ENCODE results near the gene GPR137B. TPM values are rescaled to one million over a fixed set of nuclear protein-coding genes. Genes with fewer than 3 reads are reported as not detected.

Gene GPR137B
- total and polyA plus RNA-seq, 2 donors (not counting 1 experiment from before 2014, with no cell fraction given), result 12.9 to 13.6 TPM

DNA sequence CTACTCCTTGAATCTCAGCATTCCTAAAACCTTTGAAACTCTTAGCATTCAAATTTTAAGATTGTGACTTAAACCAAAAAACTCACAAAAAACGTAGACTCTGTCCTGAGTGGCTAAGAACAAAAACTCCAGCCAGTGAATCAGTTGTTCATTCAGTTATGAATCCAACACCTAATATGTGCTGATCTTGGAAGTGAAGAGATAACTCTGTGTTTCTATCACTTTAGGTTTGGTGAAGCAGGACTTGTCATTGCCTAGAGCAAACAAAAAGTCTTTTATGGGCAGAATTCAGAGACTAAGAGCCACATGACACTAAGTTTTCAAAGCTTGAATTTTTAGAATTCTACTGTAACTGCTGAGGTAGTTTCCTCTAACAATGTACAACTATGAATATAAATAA is 10.4 kb upstream of the GPR137B start:
- Histone ChIP-seq H4K20me1 (ENCODE audit: control insufficient read depth, extremely low read depth, insufficient read depth, low read length) (no peaks in the 10 kb centered on the region), H3K9ac (ENCODE audit: insufficient read depth, low read length) (no peak overlapping the region), H3K4me1 (ENCODE audit: control insufficient read depth, extremely low read depth, insufficient read depth, low read length) (no peaks in the 10 kb centered on the region), H3K4me2 (ENCODE audit: extremely low read depth, insufficient read depth, low read length) (no peak overlapping the region), H3K27ac (ENCODE audit: insufficient read depth, low read length) (no peak overlapping the region), H2AFZ (ENCODE audit: low read length) (no peak overlapping the region), H3K79me2 (ENCODE audit: control insufficient read depth, insufficient read depth, low read length) (no peaks in the 10 kb centered on the region), H3K9me3 (ENCODE audit: control insufficient read depth, insufficient read depth, low read depth, low read length) (no peaks in the 10 kb centered on the region), H3K4me3 (replicated peaks in 1 of 4; ENCODE audit: control extremely low read depth in 1 of 4, insufficient read depth in 1 of 4, low read depth in 3 of 4, low read length in 4 of 4) (no peak overlapping the region), H3K27me3 (ENCODE audit: control insufficient read depth, insufficient read depth, low read length) (peaks cover 3% of the 10 kb centered on the region), H3K36me3 (ENCODE audit: control insufficient read depth, insufficient read depth, low read length) (no peaks in the 10 kb centered on the region)
- TF ChIP-seq, protein P1, sequence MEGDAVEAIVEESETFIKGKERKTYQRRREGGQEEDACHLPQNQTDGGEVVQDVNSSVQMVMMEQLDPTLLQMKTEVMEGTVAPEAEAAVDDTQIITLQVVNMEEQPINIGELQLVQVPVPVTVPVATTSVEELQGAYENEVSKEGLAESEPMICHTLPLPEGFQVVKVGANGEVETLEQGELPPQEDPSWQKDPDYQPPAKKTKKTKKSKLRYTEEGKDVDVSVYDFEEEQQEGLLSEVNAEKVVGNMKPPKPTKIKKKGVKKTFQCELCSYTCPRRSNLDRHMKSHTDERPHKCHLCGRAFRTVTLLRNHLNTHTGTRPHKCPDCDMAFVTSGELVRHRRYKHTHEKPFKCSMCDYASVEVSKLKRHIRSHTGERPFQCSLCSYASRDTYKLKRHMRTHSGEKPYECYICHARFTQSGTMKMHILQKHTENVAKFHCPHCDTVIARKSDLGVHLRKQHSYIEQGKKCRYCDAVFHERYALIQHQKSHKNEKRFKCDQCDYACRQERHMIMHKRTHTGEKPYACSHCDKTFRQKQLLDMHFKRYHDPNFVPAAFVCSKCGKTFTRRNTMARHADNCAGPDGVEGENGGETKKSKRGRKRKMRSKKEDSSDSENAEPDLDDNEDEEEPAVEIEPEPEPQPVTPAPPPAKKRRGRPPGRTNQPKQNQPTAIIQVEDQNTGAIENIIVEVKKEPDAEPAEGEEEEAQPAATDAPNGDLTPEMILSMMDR (conservative IDR thresholded peaks at IDR 0.05 in 1 of 2, IDR thresholded peaks at IDR 0.05 in 1 of 2; ENCODE audit: low read depth in 1 of 2, low read length in 2 of 2), result no peak
- DNase-seq (ENCODE audit: low read depth in 2 of 2), result no peak

DNA sequence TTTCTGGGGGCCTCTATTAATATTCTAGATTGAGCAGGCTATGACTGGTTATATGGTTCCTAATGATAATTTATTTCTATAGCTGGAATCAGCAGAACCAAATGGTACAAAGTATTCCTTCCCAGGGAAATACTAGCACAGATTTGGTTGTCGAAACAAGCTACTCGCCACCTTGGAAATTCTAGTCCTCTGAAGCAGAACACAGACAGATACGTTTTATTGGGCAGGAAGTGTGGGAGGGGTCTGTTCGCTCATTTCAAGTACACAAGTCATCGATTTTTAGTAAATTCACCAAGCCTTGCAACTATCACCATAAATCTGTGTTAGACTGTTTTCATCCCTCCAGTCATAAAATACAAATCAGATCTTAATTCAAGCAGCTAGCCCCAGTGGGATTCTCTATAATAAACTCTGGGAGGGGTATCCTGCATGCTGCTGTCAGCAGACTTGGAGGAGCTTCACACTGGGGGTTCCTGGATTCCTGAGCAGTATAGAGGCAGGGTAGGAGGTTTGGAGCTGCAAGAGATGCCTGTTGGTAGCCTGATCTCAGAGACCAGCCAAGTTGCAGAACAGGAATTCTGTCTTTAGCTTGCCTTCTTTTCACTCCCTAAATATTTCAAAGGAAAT is 9.8 kb upstream of the GPR137B start:
- no peaks in the 10 kb centered on the region for H4K20me1 ChIP-seq (ENCODE audit: control insufficient read depth, extremely low read depth, insufficient read depth, low read length)
- no peaks in the 10 kb centered on the region for H3K79me2 ChIP-seq (ENCODE audit: control insufficient read depth, insufficient read depth, low read length)
- DNase-seq (ENCODE audit: low read depth in 2 of 2), result no peak
- H2AFZ ChIP-seq (ENCODE audit: low read length), result no peak overlapping the region
- H3K27me3 ChIP-seq (ENCODE audit: control insufficient read depth, insufficient read depth, low read length), result peaks cover 3% of the 10 kb centered on the region
- no peak overlapping the region for H3K9ac ChIP-seq (ENCODE audit: insufficient read depth, low read length)
- no peak overlapping the region for H3K27ac ChIP-seq (ENCODE audit: insufficient read depth, low read length)
- no peak overlapping the region for H3K4me3 ChIP-seq (replicated peaks in 1 of 4; ENCODE audit: control extremely low read depth in 1 of 4, insufficient read depth in 1 of 4, low read depth in 3 of 4, low read length in 4 of 4)
- H3K36me3 ChIP-seq (ENCODE audit: control insufficient read depth, insufficient read depth, low read length), result no peaks in the 10 kb centered on the region
- H3K4me2 ChIP-seq (ENCODE audit: extremely low read depth, insufficient read depth, low read length), result no peak overlapping the region
- H3K9me3 ChIP-seq (ENCODE audit: control insufficient read depth, insufficient read depth, low read depth, low read length), result no peaks in the 10 kb centered on the region
- H3K4me1 ChIP-seq (ENCODE audit: control insufficient read depth, extremely low read depth, insufficient read depth, low read length), result no peaks in the 10 kb centered on the region
- no peak for TF ChIP-seq EZH2 (IDR thresholded peaks at IDR 0.05; ENCODE audit: low read length, missing control alignments)
- TF ChIP-seq, protein P1 (conservative IDR thresholded peaks at IDR 0.05 in 1 of 2, IDR thresholded peaks at IDR 0.05 in 1 of 2; ENCODE audit: low read depth in 1 of 2, low read length in 2 of 2), result no peak

DNA sequence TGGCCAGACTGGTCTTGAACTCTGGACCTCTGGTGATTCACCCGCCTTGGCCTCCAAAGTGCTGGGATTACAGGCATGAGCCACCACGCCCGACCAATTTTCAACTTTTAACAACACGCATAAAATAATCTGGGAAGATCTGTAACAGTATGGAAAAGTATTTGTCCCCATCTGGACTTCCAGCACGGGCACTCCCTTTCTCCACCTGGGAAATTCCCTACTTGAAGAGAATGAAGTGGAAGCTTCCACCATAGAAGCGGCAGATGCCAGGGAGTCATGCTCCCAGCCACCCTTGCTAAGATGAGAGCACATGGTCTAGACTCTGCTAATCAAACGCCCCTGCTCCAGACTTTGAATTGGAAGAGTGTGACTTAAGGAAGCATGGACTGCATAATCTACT is 9.0 kb upstream of the GPR137B start:
- no peak overlapping the region for H3K4me2 ChIP-seq (ENCODE audit: extremely low read depth, insufficient read depth, low read length)
- H3K36me3 ChIP-seq (ENCODE audit: control insufficient read depth, insufficient read depth, low read length), result no peaks in the 10 kb centered on the region
- no peak overlapping the region for H2AFZ ChIP-seq (ENCODE audit: low read length)
- no peaks in the 10 kb centered on the region for H3K4me1 ChIP-seq (ENCODE audit: control insufficient read depth, extremely low read depth, insufficient read depth, low read length)
- H3K4me3 ChIP-seq (replicated peaks in 1 of 4; ENCODE audit: control extremely low read depth in 1 of 4, insufficient read depth in 1 of 4, low read depth in 3 of 4, low read length in 4 of 4), result no peak overlapping the region
- H3K9ac ChIP-seq (ENCODE audit: insufficient read depth, low read length), result no peak overlapping the region
- no peaks in the 10 kb centered on the region for H4K20me1 ChIP-seq (ENCODE audit: control insufficient read depth, extremely low read depth, insufficient read depth, low read length)
- no peak for DNase-seq (ENCODE audit: low read depth in 2 of 2)
- H3K9me3 ChIP-seq (ENCODE audit: control insufficient read depth, insufficient read depth, low read depth, low read length), result no peaks in the 10 kb centered on the region
- TF ChIP-seq, protein P1 (conservative IDR thresholded peaks at IDR 0.05 in 1 of 2, IDR thresholded peaks at IDR 0.05 in 1 of 2; ENCODE audit: low read depth in 1 of 2, low read length in 2 of 2), result no peak
- TF ChIP-seq EZH2 (IDR thresholded peaks at IDR 0.05; ENCODE audit: low read length, missing control alignments), result no peak
- H3K27me3 ChIP-seq (ENCODE audit: control insufficient read depth, insufficient read depth, low read length), result peaks cover 6% of the 10 kb centered on the region
- H3K27ac ChIP-seq (ENCODE audit: insufficient read depth, low read length), result no peak overlapping the region
- no peaks in the 10 kb centered on the region for H3K79me2 ChIP-seq (ENCODE audit: control insufficient read depth, insufficient read depth, low read length)

Measured in fibroblast of lung (primary cell).